HL-60/S4 (cell line): ENCODE data around the gene CUL3.
"Not testable (repeated sequence)": the region's sequence is repeated elsewhere in the genome, so short reads cannot be mapped to it uniquely, and the experiment has no call there.

Experiments
- in situ Hi-C: fragments of 300-500 bp; cut with MboI; formaldehyde crosslinking; loops from 2 replicates; pipeline ENCODE4 v1.14.3; 2022; ENCODE audit warnings: low sequenced_read_pairs

CUL3 gene

DNA sequence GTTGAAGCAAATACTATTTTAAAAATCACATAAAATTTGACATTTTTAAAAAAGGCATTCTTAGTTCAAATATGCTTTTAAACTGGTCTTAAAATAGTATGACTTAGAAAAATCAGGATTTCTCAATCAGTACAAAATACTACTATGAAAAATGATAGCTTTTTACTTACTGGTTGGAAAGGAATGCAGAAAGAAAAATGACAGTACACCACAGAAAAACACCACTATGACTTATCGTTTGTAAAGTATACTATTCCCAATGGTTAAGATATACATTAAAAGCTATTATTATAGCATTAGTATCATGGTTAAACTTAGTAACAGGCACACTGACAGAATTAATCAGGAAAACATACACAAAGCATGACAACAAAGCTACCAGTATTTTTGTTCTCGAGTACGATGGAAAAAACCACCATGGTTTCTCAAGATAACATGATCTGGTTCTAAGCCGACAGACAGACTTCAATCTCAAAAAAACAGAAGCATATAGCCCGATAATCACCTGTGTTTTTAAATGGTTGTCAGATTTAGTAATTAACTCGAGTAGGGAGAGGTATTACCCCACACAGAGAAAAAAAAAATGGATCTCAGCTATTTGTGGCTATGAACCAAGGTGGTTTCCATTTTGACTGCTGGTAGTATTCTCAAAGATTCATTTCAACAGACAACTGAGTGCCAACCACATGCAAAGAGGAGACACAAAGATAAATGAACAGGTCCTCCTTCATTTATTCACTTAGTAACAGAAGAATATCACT is 39.1 kb downstream of the CUL3 start:
- in situ Hi-C loops: no loop called here

DNA sequence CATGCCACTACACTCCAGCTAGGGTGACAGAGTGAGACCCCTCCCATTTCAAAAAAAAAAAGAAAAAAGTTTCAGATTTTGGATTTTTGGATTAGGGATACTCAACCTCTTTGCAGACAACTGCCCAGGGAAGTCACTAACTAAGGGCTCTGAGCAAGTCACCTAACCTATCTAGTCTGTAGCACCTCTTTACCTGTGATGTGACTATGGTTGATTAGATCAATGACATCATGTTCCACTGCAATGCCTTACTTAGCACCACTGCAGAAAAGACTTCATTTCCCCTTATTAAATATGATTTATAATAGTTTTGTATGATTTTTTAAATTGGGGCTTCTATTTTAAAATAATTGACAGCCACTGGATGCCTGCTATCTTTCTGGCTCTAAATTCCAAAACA is 41.2 kb downstream of the CUL3 start:
- in situ Hi-C loops: no loop called here

DNA sequence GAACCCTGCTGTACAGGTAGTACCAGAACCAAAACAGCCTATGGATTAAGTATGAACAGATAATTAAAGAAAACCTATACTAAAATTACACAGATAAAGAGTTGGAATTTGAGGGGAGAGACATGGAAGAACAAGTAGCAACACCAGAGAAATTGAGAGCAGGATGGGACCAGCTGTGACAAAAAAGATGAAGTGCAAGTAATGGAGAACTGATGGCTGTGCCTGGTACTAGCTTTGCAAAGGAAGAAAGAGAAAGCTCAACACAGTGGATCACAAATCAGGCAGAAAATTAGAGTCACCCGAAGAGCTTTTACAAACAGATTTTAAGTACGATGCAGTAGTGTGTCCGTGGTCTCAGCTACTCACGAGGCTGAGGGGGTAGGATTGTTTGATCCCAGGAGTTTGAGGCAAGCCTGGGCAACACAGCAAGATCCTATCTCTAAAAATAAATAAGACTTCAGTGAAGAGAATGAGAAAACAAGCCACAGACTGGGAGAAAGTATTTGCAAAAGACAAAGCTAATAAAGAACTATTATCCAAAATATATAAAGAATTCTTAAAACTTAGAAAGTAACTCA is 46.5 kb downstream of the CUL3 start:
- in situ Hi-C loops: no loop called here

DNA sequence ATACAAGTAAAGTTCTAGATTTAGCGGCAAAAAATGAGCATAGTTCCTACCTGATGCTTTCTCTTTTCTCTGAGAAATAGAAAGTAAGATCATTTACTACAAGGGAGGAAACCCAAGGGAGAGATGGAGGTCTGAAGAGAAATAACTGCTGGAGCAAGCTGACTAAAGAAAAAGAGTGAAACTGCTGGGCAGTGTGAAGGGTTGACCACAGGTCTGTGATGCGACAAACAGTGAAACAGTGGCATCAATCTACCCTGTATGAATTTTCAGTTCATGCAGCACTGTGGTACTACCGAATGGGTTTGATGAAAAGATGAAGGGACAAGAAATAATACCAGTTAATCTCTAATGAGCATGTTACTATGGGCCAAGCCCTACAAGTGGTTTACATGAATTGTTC is 52.2 kb downstream of the CUL3 start:
- in situ Hi-C loops: no loop called here

DNA sequence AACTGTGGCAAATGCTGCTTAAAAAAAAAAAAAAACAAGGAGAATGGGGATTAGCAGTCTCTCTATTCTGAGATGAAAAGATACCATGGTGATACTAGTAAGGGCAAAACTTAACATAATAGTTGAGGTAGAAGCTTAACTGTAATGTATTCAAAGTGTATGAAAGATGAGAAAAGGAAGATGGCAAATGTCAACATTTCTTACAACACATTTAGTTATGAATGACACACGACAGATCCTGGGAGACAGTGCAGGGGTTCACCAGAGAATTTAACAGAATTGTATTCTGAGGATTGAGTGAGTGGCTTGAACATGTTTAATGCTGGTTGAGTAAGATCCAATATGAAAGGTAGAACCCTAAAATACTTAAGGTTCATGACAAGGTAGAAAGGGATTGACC is 52.7 kb downstream of the CUL3 start:
- in situ Hi-C loops: no loop called here

DNA sequence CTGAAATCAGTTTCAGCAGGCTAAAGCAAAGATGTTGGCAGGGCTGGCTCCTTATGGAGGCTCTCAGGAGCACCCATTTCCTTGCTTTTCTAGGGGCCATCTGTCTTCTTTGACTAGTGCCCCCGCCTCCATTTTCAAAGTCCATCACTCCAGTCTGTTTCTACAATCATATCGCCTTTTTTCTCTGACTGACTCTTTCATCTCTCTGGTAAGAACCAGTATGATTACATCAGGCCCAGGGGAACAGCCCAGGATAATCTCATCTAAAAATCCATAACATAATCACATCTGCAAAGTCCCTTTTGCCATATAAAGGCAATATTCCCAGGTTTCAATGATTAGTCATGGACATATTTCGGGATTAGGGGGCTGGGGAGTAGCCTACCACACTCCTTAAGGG is 57.0 kb downstream of the CUL3 start:
- in situ Hi-C loops: no loop called here

DNA sequence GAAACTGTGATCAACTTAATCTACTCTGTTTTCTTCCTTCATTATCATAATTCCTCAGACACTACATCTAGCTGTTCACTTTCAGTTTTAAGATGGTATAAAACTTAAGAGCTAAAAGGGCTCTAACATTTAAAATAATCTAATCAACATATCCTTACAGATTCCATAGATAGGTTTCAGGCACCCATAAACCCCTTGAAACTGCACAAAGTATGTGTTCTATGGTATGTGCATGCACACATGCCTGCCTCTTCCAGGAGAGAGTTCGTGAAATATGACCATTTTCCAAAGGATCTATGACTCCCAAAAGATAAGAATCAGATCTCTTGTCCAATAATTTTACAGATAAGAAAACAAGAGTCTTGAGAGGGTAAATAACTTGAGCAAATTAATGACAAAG is 59.4 kb downstream of the CUL3 start:
- in situ Hi-C loops: no loop called here

DNA sequence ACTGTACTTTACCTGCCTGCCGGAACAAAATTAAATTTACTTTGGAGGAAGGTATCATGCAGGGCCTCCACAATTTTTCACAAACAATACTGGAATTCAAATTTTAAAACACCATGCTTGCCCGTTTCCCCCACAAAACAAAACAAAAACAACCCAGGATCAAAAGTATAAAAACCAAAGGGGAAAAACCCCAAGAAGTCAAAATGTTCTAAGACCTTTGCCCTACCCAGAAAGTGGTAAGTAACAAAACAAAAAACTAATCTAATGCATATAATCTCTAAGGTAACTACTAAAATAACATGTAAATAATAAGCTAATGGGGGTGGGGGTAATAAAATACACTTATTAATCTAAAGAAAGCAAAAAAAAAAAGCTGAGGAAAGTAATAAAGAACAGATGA is 60.5 kb downstream of the CUL3 start:
- in situ Hi-C loops: no loop called here

DNA sequence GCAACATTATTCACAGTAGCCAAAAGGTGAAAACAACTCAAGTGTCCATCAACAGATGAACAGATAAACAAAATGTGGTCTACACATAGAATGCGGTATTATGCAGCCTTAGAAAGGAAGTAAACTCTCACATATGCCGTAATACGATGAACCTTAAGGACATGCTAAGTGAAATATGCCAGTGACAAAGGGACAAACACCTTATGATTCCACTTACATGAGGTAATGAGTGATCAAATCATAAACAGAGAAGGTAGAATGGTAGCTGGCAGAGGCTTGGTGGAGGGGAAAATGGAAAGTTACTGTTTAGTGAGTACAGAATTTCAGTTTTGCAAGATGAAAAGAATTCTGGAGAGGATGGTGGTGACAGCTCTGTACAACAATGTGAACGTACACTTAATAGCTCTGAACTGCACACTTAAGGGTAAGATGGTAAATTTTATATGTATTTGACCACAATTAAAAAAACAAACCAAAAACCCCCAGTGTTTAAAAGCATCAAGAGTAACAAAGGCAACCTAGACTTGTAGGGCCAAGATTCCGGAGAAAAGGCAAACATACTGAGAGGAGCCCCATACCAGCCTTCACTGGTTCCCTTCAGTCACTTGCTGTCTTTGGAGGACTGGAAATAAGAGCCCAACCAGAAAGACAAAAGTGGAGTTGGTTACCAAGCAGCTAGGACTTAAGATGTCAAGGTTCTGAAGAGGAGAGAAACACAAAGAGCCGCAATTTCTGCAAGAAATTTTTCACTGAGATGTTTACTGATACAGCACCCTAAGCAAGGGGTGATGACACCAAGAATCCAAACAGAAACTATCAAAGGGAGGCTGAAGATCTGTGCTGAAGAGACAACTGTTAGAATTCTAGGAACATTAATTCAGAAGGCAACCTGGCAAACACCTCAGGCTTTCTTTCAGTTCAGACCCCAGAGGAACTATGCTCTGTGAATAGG is 61.3 kb downstream of the CUL3 start:
- in situ Hi-C loops: no loop called here

DNA sequence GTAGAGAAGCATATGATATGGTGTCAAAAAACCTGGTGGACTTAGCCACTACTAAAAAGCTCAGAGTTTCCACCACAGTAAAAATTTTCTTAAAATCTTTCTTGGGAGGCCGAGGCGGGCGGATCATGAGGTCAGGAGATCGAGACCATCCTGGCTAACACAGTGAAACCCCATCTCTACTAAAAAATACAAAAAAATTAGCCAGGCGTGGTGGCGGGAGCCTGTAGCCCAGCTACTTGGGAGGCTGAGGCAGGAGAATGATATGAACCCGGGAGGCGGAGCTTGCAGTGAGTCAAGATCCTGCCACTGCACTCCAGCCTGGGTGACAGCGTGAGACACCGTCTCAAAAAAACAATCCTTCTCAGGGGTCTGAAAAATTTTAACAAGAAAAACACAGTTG is 62.7 kb downstream of the CUL3 start:
- in situ Hi-C loops: not testable (repeated sequence)

DNA sequence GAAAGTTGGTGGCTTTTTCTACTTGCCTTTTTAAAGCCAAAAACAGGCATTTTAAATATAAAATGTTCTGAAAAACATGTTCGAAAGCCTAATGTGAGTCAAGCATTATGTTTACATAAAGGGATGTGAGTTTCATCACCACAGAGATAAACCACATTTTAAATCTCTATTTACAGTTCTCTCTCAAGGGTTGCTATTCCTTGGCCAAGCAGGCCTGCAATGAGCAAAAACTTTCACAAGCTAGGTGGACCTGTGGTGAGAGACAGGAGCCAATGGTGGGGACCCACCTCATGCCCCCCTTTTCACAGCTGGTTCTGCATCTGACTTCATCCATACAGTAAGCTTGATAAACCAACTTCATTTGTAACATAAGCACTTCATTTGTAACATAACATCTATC is 65.1 kb downstream of the CUL3 start:
- in situ Hi-C loops: no loop called here

DNA sequence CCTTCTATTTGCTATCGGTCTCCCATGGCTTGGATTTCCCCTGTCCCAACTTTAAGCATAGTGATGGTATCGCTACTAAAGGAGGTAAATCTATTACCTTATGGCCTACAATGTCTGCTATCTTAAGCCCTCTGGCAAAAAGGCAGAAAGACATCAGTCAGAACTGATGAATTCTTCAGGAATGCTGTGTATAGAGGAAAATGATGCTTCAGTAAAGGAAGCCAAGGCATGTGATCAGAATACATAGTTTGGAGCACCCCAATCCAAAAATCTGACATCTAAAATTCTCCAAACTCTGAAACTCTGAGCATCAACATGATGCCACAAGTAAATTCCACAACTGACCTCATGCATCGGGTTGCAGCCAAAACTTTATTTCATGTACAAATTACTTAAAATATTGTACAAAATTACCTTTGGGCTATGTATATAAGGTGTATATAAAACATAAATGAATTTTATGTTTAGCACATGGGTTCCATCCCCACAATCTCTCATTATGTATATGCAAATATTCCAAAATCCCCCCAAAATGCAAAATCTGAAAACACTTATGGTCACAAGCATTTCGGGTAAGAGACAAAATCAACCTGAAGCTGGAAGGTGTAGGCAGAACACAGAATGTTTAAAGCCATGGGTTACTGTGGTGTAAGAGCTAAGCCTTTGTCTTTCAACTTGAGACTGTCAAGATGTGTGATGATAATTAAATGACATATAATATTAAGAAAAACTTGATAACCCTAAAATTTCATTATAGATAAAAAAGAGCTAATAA is 66.2 kb downstream of the CUL3 start:
- in situ Hi-C loops: no loop called here

DNA sequence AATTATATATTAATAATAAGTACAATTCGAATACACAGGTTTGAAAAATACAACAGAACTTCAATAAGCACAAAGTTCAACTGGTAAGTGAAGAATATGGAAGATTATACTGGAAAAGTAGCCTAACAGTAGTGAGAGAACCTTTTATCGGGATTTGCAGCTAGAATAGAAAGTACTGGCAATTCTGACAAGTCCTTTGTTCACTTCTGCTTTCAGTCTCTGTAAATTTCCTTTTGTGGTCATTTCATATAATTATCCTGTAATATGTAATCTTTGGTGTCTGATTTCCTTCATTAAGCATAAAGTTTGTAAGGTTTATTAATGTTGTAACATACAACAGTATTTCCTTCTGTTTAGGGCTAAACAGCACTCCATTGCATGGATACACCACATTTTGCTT is 67.2 kb downstream of the CUL3 start:
- in situ Hi-C loops: no loop called here

DNA sequence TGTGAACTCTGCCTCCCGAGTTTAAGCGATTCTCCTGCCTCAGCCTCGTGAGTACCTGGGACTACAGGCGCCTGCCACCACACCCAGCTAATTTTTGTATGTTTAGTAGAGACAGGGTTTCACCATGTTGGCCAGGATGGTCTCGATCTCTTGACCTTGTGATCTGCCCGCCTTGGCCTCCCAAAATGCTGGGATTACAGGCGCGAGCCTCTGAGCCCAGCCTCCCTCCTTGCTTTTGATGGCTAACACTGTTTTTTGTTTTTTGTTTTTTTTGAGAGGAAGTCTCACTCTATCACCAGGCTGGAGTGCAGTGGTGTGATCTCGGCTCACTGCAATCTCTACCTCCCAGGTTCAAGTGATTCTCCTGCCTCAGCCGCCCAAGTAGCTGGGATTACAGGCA is 68.8 kb downstream of the CUL3 start:
- in situ Hi-C loops: not testable (repeated sequence)

DNA sequence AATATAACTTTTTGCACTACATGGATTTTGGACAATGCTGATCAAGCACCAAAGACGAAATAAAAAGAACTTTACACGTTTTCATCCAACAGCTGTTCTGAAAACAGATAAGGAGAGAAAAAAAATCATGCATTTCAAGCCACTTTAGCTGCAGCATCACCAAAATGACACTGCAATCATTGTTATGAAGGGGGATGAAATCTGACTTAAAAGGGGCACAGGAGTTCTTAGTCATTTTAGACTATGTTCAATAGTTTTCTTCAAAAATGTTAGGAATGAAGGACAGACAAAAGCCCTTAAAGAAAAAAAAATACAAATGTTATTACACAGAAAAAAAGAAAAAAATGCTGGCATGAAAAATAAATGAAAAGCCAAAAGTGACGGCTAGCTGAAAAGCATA is 71.2 kb downstream of the CUL3 start:
- in situ Hi-C loops: no loop called here

DNA sequence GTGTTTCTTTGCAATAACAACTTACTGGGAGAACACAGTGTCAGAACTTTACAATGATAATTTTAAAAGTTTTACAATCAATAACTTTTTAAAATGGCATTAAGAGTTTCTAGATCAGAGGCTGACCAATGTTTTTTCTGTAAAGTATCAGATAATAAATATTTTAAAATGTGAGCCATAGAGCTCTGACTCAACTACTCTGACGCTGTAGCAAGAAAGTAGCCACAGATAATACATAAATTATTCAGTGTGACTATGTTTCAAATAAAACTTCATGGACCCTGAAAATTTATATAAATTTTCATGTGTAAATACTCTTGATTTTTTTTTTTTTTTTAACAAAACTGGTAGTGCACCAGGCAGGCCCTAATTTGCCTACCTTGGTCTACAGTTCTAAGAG is 77.4 kb downstream of the CUL3 start:
- in situ Hi-C loops: no loop called here

DNA sequence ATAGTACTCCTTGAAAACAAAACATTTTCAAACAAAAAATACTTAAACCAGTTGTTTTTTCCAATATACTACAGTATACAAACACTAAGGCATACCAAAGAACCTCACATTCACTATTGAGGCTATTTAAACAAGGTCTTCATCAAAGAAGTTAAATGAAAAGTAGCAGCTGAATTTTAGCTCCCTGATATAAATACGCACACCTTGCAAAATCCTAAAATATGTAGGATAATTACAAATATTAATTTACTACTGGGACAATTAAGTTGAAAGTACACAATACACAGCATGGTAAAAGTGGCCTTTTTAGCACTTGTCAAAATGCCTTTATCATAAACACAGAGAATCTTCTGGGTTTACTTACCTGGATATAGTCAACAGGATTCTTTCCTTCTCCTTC is 78.7 kb downstream of the CUL3 start:
- in situ Hi-C loops: no loop called here

DNA sequence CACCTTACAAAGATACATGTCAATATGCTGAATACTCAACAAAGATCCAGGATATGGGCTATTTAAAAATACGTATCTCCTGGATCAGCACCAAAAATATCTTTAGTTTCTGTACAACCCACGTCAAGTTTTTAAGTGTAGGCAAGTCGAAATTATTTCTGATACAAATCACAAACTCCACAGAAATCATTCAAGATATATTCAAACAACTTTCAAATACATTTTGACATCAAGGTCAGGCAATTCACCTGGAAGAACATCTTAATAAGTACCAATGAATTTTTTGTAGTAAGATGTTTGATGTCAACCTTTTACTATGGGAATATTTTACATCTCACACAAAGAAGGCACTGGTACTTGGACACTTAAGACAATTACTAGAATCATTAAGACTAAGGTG is 86.2 kb downstream of the CUL3 start:
- in situ Hi-C loops: no loop called here

DNA sequence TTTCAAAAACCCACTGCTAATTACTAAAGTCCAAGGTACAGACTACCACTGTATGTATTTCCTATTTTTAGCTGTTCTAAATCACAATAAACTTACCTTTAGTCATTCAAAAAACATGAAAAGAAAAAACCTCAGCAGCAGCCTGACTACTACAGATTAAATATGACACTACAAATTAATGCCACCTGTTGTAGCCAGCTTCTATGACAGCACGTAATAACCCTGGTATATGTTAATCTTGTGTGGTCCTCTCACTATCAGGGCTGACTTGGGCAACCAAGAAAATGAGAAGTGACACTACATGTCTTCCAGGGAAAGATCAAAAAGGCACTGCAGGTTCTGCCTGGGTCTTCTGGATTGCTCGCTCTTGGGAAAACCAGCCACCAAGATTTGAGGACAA is 92.6 kb downstream of the CUL3 start:
- in situ Hi-C loops: no loop called here

DNA sequence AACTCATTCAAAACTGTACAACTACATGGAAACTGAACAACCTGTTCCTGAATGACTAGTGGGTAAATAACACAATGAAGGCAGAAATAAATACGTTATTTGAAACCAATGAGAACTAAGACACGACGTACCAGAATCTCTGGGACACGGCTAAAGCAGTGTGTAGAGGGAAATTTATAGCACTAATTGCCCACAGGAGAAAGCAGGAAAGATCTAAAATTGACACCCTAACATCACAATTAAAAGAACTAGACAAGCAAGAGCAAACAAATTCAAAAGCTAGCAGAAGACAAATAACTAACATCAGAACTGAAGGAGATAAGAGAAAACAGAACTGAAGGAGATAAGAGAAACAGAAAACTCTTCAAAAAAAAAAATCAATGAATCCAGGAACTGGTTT is 97.2 kb downstream of the CUL3 start:
- in situ Hi-C loops: not testable (repeated sequence)
